Loucy (cell line): Measurements from ENCODE around the gene CRYM.

Source experiments
- CTCF ChIP-seq: fragments of 200-600 bp; sonication (generic); conservative IDR thresholded peaks from 2 replicates; pipeline ENCODE4 v1.5.1; 2014; ENCODE audit warnings: mild to moderate bottlenecking, antibody characterized with exemption, low read length
- EZH2phosphoT487 ChIP-seq: fragments of 200-600 bp; IDR thresholded peaks from 2 replicates; pipeline ENCODE4 v1.6.1; 2018; ENCODE audit warnings: antibody characterized with exemption, mild to moderate bottlenecking, moderate library complexity, borderline replicate concordance

GRCh38 chr16:21326459-21326858 is 48.4 kb upstream of the CRYM start:
- TF ChIP-seq CTCF (no peak), EZH2phosphoT487 (no peak)
